Measurements from ENCODE around the gene TRMT1L.

TRMT1L gene

DNA sequence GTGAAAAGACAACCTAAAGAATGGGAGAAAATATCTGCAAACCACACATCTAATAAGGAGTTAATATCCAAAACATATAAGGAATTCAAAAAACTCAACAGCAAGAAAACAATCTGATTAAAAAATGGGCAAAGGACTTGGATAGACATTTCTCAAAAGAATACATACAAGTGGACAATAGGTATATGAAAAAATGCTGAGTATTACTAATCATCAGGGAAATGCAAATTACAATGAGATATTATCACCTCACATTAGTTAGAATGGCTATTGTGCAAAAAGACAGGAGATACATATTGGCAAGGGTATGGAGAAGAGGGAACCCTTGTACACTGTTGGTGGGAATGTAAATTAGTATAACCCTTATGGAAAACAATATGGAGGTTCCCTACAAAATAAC, 44.9 kb downstream of the TRMT1L start:
- DNase-seq (ENCODE audit: low spot score): no peak

DNA sequence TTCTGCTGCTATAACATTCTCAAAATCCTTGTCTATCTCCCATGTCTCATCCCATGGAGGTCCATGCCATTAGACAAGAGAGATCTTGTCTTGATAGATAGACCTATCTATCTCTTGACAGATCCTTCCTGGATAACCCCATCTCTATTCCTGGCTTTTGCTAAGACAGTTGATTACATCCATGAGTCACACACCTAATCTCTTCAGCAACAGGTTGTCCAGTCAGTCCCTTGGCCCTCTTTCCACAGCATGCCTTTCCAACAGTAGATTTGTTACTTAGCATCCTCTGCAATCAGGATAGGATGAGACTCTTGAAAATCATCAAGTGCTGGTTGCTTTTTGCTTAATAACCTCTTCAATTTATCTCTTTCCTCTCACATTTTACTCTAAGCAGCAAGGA, 46.6 kb downstream of the TRMT1L start:
- DNase-seq (ENCODE audit: low spot score): no peak

DNA sequence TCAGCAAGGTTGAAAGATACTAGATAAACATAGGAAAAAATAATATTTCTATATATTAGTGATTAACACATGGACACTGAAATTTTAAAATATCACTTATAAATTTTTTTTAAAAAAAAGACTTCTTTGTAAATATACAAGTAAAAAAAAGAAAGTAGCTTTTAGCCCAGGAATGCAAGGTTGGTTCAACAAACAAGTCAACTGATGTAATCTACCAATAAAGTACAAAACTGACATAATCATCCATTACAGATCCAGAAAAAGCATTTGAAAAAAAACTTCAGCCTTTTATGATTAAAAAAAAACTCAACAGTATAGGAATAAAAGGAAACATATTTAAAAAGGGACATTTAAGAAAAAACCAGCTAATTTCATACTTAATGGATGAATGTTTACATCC, 48.4 kb downstream of the TRMT1L start:
- DNase-seq (ENCODE audit: low spot score): no peak

DNA sequence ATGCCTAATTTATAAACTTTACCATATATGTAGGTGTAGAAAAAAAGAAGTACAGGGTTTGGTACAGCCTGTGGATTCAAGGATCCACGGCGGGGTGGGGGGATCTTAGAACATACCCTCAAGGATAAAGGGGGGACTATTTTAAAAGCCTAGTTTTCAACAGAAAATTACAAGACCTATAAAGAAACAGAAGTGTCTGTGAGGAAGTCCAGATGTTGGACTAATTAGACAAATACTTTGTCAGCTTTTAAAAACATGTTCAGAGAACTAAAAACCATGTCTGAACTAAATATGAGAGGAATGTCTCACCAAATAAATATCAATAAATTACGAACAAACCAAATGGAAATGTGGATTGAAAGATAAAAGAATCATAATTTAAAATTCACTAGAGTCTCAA, 51.6 kb downstream of the TRMT1L start:
- DNase-seq (ENCODE audit: low spot score): no peak

DNA sequence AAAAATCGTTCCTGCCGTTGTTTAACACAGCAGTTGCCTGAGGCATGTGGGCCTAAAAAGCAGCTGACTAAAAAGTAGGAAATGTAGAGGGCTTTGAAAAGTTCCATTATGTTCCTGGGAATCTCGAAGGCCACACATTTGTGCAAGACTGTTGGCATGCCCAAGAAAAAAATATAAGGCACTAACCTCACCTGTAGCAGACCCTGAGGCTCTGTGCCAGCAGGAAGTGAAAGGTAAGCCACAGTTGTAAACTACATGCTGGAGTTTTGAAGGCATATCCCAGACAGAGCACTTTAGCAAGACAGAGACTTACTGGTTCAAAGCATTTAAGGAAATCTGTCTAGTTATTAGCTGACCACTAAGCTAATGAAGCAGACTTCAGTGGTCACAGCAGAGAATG, 52.7 kb downstream of the TRMT1L start:
- no peak for DNase-seq (ENCODE audit: low spot score)

DNA sequence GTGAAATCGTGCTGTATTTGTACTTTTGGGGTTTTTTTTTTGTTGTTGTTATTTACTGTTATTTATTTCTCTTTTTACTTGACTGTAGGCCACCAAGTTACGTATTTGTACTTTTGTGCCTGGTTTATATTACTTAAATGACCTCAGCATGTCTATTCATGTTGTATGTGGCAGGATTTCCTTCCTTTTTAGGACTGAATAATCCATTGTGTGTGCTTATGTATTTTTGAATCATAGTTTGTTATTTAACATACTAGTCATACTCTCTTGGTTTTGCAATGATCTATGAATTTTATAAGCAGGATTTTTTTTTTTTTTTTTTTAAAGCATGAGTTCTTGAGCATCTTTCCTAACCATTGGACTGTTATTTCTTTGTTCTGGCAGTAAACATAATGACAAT, 60.2 kb downstream of the TRMT1L start:
- no peak for DNase-seq (ENCODE audit: low spot score)

DNA sequence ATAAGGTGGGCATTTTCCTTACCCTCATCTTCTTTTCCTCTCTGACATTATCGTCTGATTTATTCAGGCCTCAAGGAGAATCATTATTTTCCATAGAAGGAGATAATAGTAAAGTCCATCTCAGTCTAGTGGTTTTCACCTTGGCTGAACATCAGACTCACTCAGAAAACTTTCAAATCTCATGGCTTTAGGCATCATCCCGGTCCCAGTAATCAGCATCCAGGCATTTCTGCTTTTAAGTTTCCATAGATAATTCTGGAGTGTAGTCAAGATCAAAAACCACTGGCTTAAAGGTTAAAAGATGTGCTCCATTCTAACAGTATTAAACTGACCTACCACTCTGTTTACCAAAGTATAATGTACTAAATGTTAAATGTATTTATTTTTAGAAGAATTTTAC, 62.0 kb downstream of the TRMT1L start:
- DNase-seq (ENCODE audit: low spot score): no peak

DNA sequence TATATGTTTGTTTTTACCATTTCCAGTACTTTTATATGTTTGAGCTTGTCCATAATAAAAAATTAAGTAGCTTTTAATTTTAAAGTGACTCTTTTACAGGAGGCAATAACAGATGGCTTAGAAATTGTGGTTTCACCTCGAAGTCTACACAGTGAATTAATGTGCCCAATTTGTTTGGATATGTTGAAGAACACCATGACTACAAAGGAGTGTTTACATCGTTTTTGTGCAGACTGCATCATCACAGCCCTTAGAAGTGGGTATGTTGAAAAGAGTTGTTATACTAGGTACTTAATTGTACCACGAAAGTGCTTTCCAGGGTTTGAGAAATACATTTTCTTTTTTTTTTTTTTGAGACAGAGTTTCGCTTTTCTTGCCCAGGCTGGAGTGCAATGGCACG, 65.3 kb downstream of the TRMT1L start:
- no peak for DNase-seq (ENCODE audit: low spot score)

DNA sequence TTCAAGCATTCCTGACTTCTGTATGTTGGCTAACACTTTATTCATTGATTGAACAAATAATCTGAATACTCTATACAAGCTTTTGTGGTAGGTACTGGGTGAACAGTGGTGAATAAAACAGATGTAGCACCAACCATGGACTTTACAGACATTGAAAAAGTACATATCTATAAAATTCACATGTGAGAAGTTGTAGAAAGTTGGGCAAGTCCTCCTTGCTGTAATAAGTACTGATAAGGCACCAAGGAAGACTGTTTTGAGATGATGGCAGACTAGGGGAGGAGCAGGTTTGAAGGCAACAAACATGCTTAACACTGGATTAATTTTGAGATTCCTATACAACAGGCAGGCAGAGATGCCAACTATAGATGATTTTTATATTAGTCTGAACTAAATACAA, 69.0 kb downstream of the TRMT1L start:
- DNase-seq (ENCODE audit: low spot score): no peak

DNA sequence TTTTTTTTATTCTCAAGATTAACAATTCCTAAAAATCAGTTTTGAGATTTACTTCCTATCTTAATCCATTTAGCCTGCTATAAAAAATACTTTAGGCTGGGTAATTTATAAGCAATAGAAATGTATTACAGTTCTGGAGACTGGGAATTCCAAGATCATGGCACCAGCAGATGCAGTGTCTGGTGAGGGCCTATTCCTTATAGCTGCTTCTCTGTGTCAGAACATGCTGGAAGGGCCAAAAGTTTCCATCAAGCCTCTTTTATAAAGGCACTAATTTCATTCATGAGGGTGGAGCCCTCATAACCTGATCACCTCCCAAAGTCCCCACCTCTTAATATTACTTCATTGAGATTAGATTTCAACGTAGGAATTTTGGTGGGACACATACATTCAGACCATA, 69.7 kb downstream of the TRMT1L start:
- no peak for DNase-seq (ENCODE audit: low spot score)

DNA sequence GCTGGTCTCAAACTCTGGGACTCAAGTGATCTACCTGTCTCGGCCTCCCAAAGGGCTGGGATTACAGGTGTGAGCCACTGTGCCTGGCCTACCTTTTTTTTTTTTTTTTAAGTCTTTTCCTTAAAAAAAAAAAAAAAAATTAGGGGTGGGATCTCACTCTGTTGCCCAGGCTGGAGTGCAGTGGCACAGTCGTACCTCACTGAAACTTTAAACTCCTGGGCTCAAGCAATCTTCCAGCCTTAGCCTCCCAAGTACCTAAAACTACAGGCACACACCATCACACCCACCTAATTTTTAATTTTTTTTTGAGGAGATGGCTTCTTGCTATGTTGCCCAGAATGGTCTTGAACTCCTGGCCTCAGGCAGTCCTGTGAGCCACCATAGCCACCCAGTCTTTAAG, 72.9 kb downstream of the TRMT1L start:
- no peak for DNase-seq (ENCODE audit: low spot score)

DNA sequence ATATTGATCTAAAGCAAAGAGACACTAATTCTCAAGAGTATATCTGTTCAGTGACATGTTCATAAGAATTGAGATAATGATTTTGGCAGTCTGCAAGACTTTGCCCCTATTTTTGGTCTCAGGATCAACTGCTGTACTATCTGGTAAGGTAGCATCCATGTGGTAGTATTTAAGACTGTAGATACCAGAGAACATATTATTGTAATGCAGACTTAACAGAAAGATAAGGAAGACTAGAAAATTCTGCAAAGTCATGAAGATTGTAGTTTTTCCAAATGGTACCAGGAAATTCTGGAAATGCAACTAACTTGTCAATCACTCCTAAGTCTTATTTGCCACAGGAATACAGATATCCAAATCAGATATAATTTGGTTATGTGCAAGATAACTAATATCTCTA, 76.3 kb downstream of the TRMT1L start:
- DNase-seq (ENCODE audit: low spot score): no peak

DNA sequence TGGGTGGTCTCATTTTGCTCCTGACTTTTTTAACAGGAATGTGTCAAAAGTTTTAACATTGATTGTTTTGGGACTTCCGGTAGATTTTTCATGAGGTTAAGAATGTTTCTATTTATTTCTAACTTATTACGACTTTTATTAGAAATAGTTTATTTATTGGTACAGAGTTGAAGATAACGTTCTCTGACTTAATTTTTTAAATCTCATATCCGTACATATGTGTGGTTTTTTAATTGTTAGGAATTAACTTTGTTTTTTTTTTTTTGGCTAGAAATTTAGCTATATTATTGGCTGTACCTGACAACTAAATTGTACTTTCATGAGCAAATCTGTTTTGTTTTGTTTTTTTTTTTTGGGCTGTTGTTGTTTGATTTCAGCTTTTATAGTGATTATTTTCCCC, 79.4 kb downstream of the TRMT1L start:
- DNase-seq (ENCODE audit: low spot score): no peak

DNA sequence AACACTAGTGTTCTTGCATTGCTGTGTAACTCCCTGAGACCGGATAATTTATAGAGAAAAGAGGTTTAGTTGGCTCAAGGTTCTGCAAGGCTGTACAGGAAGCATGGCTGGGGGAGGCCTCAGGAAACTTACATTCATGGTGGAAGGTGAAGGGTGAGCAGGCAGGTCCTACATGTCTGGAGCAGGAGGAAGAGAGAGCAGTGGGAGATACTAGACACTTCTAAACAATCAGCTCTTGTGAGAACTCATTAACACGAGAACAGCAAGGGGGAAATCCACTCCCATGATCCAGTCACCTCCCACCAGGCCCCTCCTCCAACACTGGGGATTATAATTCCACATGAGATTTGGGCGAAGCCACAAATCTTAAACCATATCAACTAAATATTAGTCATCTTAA, 81.3 kb downstream of the TRMT1L start:
- no peak for DNase-seq (ENCODE audit: low spot score)

DNA sequence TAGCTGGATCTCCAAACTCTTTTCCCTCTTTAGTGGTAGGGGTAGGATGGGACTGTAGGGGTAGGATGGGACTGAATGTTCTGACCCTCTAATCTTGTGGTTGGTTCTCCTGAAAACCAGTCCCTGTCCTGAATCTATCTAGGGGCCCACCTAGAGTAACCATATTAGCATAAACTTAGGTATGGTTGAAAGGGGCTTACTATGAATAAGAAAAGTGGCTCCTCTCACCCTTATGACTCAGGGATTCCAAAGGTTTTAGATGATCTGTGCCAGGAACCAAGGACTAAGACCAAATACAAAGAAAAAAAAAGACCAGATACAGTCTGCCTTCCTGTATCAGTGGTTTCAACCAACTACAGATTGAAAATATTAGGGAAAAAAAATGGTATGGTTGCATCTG, 82.4 kb downstream of the TRMT1L start:
- DNase-seq (ENCODE audit: low spot score): peak; percentile 27

DNA sequence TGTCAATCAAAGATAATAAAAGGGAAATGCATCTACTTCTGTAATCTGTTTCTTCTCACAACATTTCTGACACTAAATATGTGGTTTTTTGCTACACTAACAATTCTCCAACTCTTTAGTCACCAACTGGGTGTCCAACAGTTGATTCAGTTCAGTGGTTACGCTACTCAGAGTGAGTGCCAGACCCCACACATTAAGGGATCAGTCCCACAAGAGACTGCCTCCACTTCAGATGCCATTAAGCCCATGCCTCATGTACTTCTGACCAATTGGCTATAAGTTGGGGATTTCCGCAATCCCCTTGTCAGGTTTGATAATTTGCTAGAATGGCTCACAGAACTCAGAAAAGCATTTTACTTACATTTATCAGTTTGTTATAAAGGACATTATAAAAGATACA, 83.0 kb downstream of the TRMT1L start:
- no peak for DNase-seq (ENCODE audit: low spot score)

DNA sequence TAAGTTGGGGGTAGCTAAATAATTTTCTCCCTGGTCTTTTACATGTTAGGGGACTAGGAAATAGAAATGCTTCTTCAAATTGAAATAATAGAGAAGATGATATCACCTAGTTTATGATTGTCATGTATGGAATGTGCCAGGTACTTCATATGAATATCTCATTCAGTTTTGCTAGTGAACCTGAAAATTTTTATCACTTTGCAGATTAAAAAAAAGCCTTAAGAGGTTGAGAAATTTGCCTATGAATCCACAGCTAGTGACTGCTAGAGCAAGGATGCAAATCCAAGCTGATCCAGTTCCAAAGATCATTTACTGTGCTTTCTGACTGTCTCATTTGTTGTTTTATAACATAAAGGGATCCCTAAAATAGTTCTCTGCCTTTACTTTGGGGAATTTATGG, 86.7 kb downstream of the TRMT1L start:
- no peak for DNase-seq (ENCODE audit: low spot score)

DNA sequence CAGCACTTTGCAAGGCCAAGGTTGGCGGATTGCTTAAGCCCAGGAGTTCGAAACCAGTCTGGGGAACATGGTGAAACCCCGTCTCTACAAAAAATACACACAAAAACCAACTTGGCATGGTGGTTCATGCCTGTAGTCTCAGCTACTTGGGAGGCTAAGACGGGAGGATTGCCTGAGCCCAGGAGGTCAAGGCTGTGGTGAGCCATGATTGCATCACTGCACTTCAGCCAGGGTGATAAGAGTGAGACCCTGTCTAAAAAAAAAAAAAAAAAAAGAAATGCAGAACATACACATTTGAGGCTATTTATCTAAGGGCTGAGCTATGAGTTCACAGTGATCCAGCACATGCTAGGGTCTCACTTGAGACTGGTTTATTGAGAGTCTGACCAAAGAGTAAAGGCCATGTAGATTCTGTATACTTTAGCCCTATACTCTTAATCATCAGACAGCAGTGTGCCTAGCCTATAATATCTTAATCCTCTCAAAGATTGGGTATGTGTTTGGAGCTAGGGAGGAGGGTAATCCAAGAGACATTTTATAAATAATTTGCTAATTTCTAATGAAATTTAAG, 87.5 kb downstream of the TRMT1L start:
- DNase-seq (ENCODE audit: low spot score): no peak

DNA sequence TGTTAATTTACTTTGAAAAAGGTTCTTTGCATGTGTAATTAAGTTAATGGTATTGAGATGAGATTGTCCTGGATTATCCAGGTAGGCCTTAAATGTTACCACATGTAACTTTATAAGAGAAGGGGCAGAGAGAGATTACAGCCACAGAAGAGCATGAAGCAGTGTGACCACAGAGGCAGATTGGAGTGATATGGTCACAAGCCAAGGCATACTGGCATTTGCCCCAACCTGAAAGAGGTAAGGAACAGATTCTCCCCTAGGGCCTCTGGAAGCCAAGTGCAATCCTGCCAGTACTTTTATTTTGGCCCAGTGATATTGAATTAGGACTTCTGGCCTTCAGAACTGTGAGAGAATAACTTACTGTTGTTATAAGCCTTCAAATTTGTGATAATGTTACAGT, 88.4 kb downstream of the TRMT1L start:
- no peak for DNase-seq (ENCODE audit: low spot score)

All from AG08395 (cell line).